AG04450 (cell line): ENCODE data around the gene SPDYE6. TPM values are rescaled to one million over a fixed set of nuclear protein-coding genes. Genes with fewer than 3 reads are reported as not detected.
"Not testable (repeated sequence)": the region's sequence is repeated elsewhere in the genome, so short reads cannot be mapped to it uniquely, and the experiment has no call there.

Source experiments
- CTCF ChIA-PET: fragments of 300-600, 350-600 bp; formaldehyde crosslinking; extraction: SDS; loops from one replicate; lab custom pipeline; 2022; ENCODE audit warnings: antibody characterized with exemption, inconsistent platforms; lab: Charles Lee
- POLR2A ChIA-PET: fragments of 350-600 bp; formaldehyde crosslinking; extraction: SDS; loops from one replicate; lab custom pipeline; 2021; ENCODE audit warnings: antibody characterized with exemption, inconsistent platforms; lab: Yijun Ruan, JAX
- DNase-seq: peaks from one replicate; pipeline ENCODE4 v3.0.0-alpha.2; 2011; ENCODE audit warnings: low read depth, low spot score
- H3K27ac ChIP-seq: one replicate; pipeline ENCODE4 v1.5.1; 2012; ENCODE audit warnings: low read depth, low read length, control low read depth
- H3K27me3 ChIP-seq: one replicate; pipeline ENCODE4 v1.6.0; 2012; ENCODE audit warnings: low read length; ENCODE audit not compliant: control insufficient read depth, insufficient read depth
- H3K4me3 ChIP-seq: 2 replicates; pipeline ENCODE4 v1.5.1; 2011; ENCODE audit warnings: mild to moderate bottlenecking, low read depth, low read length, control low read depth
- H3K9me3 ChIP-seq: 2 replicates; pipeline ENCODE4 v1.5.1; 2012; ENCODE audit warnings: low read length; ENCODE audit not compliant: control insufficient read depth, insufficient read depth
- polyA minus RNA-seq: library from RNA; depleted of rRNA, polyadenylated mRNA; stranded (reverse); fragments of >200 nt; gene quantifications from 2 replicates; pipeline ENCODE4 v1.2.3, GENCODE V29; 2011; rRNA and poly(A)+ RNA removed
- polyA plus RNA-seq: library from polyadenylated mRNA; depleted of rRNA; stranded (reverse); fragments of >200 nt; gene quantifications from 2 replicates; pipeline ENCODE4 v1.2.3, GENCODE V29; 2011; rRNA removed
- TF ChIP-seq, protein P1 (sequence below): IDR thresholded peaks from 2 replicates; pipeline ENCODE4 v1.5.1; 2011; ENCODE audit warnings: low read depth, low read length, control low read depth, inconsistent platforms

Gene SPDYE6, protein sequence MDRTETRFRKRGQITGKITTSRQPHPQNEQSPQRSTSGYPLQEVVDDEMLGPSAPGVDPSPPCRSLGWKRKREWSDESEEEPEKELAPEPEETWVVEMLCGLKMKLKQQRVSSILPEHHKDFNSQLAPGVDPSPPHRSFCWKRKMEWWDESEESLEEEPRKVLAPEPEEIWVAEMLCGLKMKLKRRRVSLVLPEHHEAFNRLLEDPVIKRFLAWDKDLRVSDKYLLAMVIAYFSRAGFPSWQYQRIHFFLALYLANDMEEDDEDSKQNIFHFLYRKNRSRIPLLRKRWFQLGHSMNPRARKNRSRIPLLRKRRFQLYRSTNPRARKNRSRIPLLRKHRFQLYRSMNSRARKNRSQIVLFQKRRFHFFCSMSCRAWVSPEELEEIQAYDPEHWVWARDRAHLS
- polyA plus RNA-seq (not detected in 2 replicates), polyA minus RNA-seq (0.17 and 0.32 TPM in 2 replicates)

DNA sequence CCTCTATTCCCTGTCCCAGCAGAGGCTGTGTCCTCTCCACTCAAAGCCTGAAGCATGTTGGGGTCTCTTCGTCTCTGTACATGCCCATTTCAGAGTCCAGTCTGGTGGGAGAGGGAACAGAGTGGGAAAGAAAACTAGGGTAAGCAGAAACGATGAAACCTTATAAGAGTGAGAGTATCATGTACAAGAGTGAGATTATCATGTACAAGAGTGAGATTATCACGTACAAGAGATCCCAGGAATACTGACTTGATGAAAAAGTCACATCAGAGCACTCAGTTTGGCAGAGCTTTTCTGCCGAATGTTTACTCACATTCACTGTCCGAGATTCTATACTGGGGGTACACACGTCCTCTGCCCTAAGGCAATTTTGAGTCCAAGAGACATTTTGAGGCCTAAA lies at the start of gene SPDYE6:
Gene SPDYE6 (minus strand): TSS at position 101 of the 400 bp plus-strand sequence. CDS start 421 bp downstream, outside the sequence.
- DNase-seq, CTCF ChIA-PET, H3K9me3 ChIP-seq, H3K27me3 ChIP-seq, POLR2A ChIA-PET, H3K4me3 ChIP-seq, H3K27ac ChIP-seq: not testable (repeated sequence)

DNA sequence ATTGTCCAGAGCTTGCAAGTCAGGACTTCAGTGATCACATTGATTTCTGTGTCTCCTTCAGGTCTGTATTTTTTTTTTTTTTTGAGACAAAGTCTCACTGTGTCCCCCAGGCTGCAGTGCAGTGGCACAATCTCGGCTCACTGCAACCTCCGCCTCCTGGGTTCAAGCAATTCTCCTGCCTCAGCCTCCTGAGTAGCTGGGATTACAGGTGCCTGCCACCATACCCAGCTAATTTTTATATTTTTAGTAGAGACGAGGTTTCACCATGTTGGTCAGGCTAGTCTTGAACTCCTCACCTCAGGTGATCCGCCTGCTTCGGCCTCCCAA lies 48.6 kb upstream of the SPDYE6 start:
- not testable (repeated sequence) for H3K4me3 ChIP-seq, H3K27ac ChIP-seq, H3K27me3 ChIP-seq, DNase-seq, H3K9me3 ChIP-seq
- POLR2A ChIA-PET, result interaction anchor here (0.6 kb wide), 1 partner anchor 9 kb away, joined by 3 read pairs; the partner anchor contains the start of gene PRKRIP1
- CTCF ChIA-PET, result interaction anchor here (0.6 to 2.0 kb wide), 6 partner anchors 8 to 1220 kb away, joined by 3 to 11 read pairs (median 3); partner anchors contain the start of gene PRKRIP1

DNA sequence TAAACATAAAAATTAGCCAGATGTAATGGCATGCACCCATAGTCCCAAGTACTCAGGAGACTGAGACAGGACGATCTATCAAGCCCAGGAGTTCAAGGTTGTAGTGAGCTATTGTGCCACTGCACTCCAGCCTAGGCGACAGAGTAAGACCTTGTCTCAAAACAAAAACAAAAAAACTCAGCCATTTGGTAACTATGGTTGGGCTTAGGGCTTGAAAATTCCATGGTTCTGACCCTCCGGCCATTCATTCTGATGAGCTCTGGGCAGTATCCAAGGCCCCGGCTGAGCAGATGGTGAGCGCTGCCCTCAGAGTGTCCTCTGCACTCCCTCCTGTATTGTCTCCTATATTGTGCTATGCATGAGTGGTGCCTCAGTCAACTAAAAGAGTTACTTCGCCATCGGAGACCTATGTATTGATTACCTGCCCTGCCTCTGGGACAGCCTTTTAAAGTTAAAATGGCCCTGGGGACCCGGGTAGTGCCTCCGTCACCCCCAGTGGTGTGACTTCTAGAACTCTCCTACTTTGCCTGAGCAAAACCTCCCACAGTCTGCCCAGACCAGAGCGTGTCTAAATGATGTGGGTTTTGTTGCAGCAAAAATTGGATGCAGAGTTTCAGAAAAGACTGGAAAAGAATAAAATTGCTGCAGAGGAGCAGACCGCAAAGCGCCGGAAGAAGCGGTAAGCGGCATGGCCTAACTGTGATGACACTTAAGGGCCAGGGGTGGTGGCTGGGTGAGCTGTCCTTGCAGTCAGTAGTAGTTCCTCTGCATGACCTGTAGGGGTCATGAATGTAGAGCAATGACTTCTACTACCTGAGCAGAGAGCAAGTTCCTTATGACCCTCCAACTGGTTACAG lies 48.0 kb upstream of the SPDYE6 start:
- no peak for DNase-seq
- H3K4me3 ChIP-seq, result no peak overlapping the region
- no peaks in the 10 kb centered on the region for H3K9me3 ChIP-seq
- H3K27me3 ChIP-seq, result no peaks in the 10 kb centered on the region
- H3K27ac ChIP-seq, result no peak overlapping the region
- TF ChIP-seq, protein P1, sequence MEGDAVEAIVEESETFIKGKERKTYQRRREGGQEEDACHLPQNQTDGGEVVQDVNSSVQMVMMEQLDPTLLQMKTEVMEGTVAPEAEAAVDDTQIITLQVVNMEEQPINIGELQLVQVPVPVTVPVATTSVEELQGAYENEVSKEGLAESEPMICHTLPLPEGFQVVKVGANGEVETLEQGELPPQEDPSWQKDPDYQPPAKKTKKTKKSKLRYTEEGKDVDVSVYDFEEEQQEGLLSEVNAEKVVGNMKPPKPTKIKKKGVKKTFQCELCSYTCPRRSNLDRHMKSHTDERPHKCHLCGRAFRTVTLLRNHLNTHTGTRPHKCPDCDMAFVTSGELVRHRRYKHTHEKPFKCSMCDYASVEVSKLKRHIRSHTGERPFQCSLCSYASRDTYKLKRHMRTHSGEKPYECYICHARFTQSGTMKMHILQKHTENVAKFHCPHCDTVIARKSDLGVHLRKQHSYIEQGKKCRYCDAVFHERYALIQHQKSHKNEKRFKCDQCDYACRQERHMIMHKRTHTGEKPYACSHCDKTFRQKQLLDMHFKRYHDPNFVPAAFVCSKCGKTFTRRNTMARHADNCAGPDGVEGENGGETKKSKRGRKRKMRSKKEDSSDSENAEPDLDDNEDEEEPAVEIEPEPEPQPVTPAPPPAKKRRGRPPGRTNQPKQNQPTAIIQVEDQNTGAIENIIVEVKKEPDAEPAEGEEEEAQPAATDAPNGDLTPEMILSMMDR, result peak; percentile 61
- POLR2A ChIA-PET, result interaction anchor here (0.6 kb wide), 1 partner anchor 8 kb away, joined by 3 read pairs; the partner anchor contains the start of gene PRKRIP1
- CTCF ChIA-PET, result interaction anchor here (0.6 to 2.0 kb wide), 6 partner anchors 8 to 1220 kb away, joined by 3 to 11 read pairs (median 3); partner anchors contain the start of gene PRKRIP1

DNA sequence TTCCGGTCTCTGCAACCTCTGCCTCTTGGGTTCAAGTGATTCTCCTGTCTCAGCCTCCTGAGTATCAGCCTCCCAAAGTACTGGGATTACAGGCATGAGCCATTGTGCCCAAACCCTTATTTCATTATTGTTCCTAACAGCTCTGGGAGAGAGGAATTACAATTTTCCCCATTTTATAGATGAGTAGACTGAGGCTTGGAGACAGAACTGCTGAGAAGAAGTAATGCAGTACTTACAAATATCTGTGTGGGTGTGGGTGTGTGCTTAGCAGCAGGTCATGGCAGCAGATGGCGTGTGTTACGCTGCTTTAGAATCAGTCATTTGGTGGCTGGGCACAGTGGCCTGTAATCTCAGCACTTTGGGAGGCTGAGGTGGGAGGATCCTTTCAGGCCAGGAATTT lies 47.3 kb upstream of the SPDYE6 start:
- DNase-seq, result no peak
- TF ChIP-seq, protein P1, result no peak
- POLR2A ChIA-PET, result no interaction called here
- Histone ChIP-seq H3K9me3 (no peaks in the 10 kb centered on the region), H3K27ac (no peak overlapping the region), H3K4me3 (no peak overlapping the region), H3K27me3 (no peaks in the 10 kb centered on the region)
- CTCF ChIA-PET, result no interaction called here

DNA sequence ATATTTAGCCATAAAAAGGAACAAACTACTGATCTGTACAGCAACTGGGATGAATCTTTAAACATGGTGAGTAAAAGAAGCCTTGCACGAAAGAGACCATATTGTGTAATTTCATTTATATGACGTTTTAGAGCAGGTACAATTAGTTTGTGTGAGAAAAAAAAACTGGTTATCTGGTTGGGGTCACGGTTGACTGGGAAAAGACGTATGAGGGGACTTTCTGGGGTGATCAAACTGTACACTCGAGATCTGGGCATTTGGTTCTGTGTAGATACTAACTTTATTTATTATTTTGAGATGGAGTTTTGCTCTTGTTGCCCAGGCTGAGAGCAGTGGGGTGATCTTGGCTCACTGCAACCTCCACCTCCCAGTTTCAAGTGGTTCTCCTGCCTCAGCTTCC lies 44.1 kb upstream of the SPDYE6 start:
- no peak overlapping the region for H3K27ac ChIP-seq
- ChIA-PET POLR2A (no interaction called here), CTCF (interaction anchor here (0.6 to 1.5 kb wide), 3 partner anchors 12 to 66 kb away, joined by 3 to 13 read pairs (median 3); no protein-coding TSS in a partner anchor)
- H3K27me3 ChIP-seq, result no peaks in the 10 kb centered on the region
- TF ChIP-seq, protein P1, result no peak
- no peak overlapping the region for H3K4me3 ChIP-seq
- DNase-seq, result no peak
- H3K9me3 ChIP-seq, result no peaks in the 10 kb centered on the region; the same call in 1 of the 2 replicates
